ENCODE results near the gene TBC1D12. TPM values are rescaled to one million over a fixed set of nuclear protein-coding genes. Genes with fewer than 3 reads are reported as not detected.
"Not testable (repeated sequence)": the region's sequence is repeated elsewhere in the genome, so short reads cannot be mapped to it uniquely, and the experiment has no call there.

The TBC1D12 gene
- total RNA-seq, 1 donor from 2014 or later = 6.9 TPM

DNA sequence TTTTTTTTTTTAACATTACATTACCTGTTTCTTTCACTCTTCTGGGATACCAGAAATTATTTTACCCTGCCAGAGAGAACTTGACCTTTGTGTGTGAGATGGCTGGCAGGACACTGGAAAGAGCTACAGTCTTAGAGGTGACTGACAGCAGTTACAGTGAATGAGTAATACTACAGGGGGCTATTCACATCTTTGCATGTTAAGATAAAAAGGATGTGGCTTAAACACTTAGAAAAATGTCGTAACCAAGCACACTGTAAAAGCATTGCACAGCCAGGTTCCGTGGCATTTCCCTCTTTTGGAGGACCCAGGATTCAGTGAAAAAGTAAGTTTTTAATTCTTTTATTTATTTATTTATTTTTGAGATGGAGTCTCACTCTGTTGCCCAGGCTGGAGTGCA, 18.8 kb upstream of the TBC1D12 start:
- H3K4me1 ChIP-seq = peaks cover 6% of the 10 kb centered on the region
- no peaks in the 10 kb centered on the region for H3F3A ChIP-seq (ENCODE audit: low read depth)
- H3K9me3 ChIP-seq (ENCODE audit: low read depth) = no peaks in the 10 kb centered on the region
- no peaks in the 10 kb centered on the region for H3K79me2 ChIP-seq (ENCODE audit: low read depth)
- no peak overlapping the region for H3K27ac ChIP-seq
- no peaks in the 10 kb centered on the region for H3K27me3 ChIP-seq
- H3K4me2 ChIP-seq = no peak overlapping the region
- no peak for DNase-seq (ENCODE audit: low spot score)
- no peak overlapping the region for H3K4me3 ChIP-seq
- no peak overlapping the region for H2AFZ ChIP-seq (replicated peaks)
- H3K4me1 Mint-ChIP-seq = peaks cover 3% of the 10 kb centered on the region
- TF ChIP-seq EZH2phosphoT487 (IDR thresholded peaks at IDR 0.05) (no peak), EZH2 (IDR thresholded peaks at IDR 0.05) (no peak)
- TF ChIP-seq, protein P1, sequence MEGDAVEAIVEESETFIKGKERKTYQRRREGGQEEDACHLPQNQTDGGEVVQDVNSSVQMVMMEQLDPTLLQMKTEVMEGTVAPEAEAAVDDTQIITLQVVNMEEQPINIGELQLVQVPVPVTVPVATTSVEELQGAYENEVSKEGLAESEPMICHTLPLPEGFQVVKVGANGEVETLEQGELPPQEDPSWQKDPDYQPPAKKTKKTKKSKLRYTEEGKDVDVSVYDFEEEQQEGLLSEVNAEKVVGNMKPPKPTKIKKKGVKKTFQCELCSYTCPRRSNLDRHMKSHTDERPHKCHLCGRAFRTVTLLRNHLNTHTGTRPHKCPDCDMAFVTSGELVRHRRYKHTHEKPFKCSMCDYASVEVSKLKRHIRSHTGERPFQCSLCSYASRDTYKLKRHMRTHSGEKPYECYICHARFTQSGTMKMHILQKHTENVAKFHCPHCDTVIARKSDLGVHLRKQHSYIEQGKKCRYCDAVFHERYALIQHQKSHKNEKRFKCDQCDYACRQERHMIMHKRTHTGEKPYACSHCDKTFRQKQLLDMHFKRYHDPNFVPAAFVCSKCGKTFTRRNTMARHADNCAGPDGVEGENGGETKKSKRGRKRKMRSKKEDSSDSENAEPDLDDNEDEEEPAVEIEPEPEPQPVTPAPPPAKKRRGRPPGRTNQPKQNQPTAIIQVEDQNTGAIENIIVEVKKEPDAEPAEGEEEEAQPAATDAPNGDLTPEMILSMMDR (IDR thresholded peaks at IDR 0.05) = no peak
- H3K9ac ChIP-seq = no peak overlapping the region
- H3K27me3 Mint-ChIP-seq (ENCODE audit: insufficient read depth, low read depth) = peaks cover 4% of the 10 kb centered on the region
- H3K4me3 Mint-ChIP-seq = no peak overlapping the region
- H3K9me3 Mint-ChIP-seq = peaks cover 2% of the 10 kb centered on the region
- H4K20me1 ChIP-seq (ENCODE audit: low read depth) = no peaks in the 10 kb centered on the region
- no peaks in the 10 kb centered on the region for H3K36me3 Mint-ChIP-seq
- H3K36me3 ChIP-seq = no peaks in the 10 kb centered on the region
- H3K27ac Mint-ChIP-seq = no peak overlapping the region

DNA sequence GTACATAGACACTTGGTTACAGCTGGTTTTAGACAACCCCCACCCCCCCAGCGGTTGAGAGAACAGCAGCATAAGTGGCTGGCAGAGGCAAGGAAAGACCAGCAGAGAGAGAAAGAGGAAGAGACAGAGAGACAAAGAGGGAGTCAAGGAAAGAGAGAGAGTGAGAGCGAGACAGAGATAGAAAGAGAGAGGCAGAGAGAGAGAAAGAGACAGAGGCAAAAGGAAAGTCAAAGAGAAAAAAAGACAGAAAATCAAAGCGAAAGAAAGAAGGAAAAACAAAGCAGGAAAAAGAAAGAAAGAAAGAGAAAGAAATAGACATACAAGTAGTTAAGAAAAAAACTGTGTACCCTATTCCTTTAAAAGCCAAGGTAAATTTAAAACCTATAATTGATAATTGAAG, 16.6 kb upstream of the TBC1D12 start:
- H3K4me1 ChIP-seq; H3K27me3 ChIP-seq; H3K36me3 Mint-ChIP-seq; H2AFZ ChIP-seq (replicated peaks); H3K27me3 Mint-ChIP-seq (ENCODE audit: insufficient read depth, low read depth); H3K4me3 Mint-ChIP-seq; H3K9ac ChIP-seq; DNase-seq (ENCODE audit: low spot score); H3K27ac ChIP-seq; H3K79me2 ChIP-seq (ENCODE audit: low read depth); H3K9me3 ChIP-seq (ENCODE audit: low read depth); H3K36me3 ChIP-seq; H3K9me3 Mint-ChIP-seq; H3K27ac Mint-ChIP-seq; H3K4me3 ChIP-seq; H4K20me1 ChIP-seq (ENCODE audit: low read depth); H3K4me1 Mint-ChIP-seq; H3K4me2 ChIP-seq; H3F3A ChIP-seq (ENCODE audit: low read depth): not testable (repeated sequence)

DNA sequence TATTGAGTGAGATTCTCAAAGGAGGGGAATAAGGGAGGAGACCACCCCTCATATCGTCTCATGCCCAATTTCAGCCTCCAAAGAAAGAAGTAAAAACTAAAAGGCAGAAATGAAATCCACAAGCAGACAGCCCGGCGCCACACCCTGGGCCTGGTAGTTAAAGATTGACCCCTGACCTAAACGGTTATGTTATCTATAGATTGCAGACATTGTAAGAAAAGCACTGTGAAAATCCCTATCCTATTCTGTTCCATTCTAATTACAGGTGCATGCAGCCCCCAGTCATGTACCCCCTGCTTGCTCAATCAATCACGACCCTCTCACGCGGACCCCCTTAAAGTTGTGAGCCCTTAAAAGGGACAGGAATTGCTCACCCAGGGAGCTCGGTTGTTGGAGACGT, 10.2 kb upstream of the TBC1D12 start:
- H3K79me2 ChIP-seq (ENCODE audit: low read depth); H4K20me1 ChIP-seq (ENCODE audit: low read depth); DNase-seq (ENCODE audit: low spot score); H2AFZ ChIP-seq (replicated peaks); H3F3A ChIP-seq (ENCODE audit: low read depth); H3K4me2 ChIP-seq; H3K27ac ChIP-seq; H3K36me3 ChIP-seq; H3K4me3 ChIP-seq; H3K9me3 Mint-ChIP-seq; H3K27me3 ChIP-seq; H3K27ac Mint-ChIP-seq; H3K4me3 Mint-ChIP-seq; H3K4me1 Mint-ChIP-seq; H3K4me1 ChIP-seq; H3K9me3 ChIP-seq (ENCODE audit: low read depth); H3K36me3 Mint-ChIP-seq; H3K27me3 Mint-ChIP-seq (ENCODE audit: insufficient read depth, low read depth); H3K9ac ChIP-seq: not testable (repeated sequence)

DNA sequence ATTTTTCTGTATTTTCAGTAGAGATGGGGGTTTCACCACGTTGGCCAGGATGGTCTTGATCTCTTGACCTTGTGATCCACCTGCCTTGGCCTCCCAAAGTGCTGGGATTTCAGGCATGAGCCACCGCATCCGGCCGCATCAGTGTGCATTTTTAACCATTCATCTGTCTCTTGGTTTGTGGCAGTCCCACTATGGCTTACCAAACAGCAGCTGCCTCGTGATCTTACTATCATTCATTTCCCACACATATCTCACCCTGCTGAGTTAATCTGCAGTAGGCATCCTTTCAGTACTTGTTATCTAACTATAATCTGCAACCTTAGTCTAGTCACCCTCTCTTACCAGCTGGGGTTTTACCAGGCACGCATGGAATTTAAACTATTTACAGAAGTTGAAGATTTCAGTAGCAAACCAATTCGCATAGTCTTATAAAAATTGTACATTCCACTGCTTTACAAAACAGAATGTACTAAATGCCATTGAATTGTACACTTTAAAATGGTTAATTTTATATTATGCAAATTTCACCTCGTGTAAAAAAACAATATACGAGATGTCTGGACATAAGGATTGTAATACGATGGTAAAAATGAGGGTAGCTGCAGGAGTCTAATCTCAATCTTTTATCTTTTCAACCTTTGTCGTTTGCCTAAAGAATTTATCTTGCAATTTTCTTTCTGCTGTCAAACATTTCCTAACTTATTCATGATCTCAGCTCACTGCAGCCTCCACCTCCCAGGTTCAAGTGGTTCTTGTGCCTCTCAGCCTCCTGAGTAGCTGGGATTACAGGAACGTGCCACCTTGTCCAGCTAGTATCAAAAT, 4.6 kb upstream of the TBC1D12 start:
- Mint-ChIP-seq H3K36me3 (no peaks in the 10 kb centered on the region), H3K9me3 (peaks cover 4% of the 10 kb centered on the region), H3K27ac (no peak overlapping the region), H3K27me3 (ENCODE audit: insufficient read depth, low read depth) (peaks cover 5% of the 10 kb centered on the region), H3K4me3 (no peak overlapping the region), H3K4me1 (peaks cover 7% of the 10 kb centered on the region)
- no peaks in the 10 kb centered on the region for H3K4me1 ChIP-seq
- peaks cover 4% of the 10 kb centered on the region for H3F3A ChIP-seq (ENCODE audit: low read depth)
- H3K36me3 ChIP-seq = no peaks in the 10 kb centered on the region
- no peaks in the 10 kb centered on the region for H3K9me3 ChIP-seq (ENCODE audit: low read depth)
- no peak overlapping the region for H3K9ac ChIP-seq
- H3K4me3 ChIP-seq = no peak overlapping the region
- TF ChIP-seq, protein P1 (IDR thresholded peaks at IDR 0.05) = no peak
- TF ChIP-seq EZH2 (IDR thresholded peaks at IDR 0.05) (no peak), EZH2phosphoT487 (IDR thresholded peaks at IDR 0.05) (no peak)
- H3K79me2 ChIP-seq (ENCODE audit: low read depth) = no peaks in the 10 kb centered on the region
- no peaks in the 10 kb centered on the region for H4K20me1 ChIP-seq (ENCODE audit: low read depth)
- H3K27ac ChIP-seq = no peak overlapping the region
- no peak for DNase-seq (ENCODE audit: low spot score)
- no peak overlapping the region for H2AFZ ChIP-seq (replicated peaks)
- H3K27me3 ChIP-seq = peaks cover 1% of the 10 kb centered on the region
- no peak overlapping the region for H3K4me2 ChIP-seq

Data from neural progenitor cell (in vitro differentiated cells).